Esophagus muscularis mucosa (tissue), 4 donors: ENCODE data around the gene ATP13A2. TPM values are rescaled to one million over a fixed set of nuclear protein-coding genes. Genes with fewer than 3 reads are reported as not detected.

ENCODE experiments used
- DNase-seq: peaks from one replicate; pipeline ENCODE4 v3.0.0-alpha.2; 2017; ENCODE audit errors: extremely low spot score
- H3K27ac ChIP-seq, 4 donors: fragments of 200-600 bp; sonication (generic); replicated peaks in 1 of 4; 1 replicate in 3 of 4; 2 replicates in 1 of 4; pipeline ENCODE4 v1.5.1; 2016 to 2019; ENCODE audit warnings: mild to moderate bottlenecking in 1 of 4
- H3K27me3 ChIP-seq, 4 donors: fragments of 200-600 bp; sonication (generic); one replicate each; pipeline versions ENCODE4 v1.5.1 to v1.6.0; 2016 to 2019
- H3K36me3 ChIP-seq, 4 donors: fragments of 200-600 bp; sonication (generic); one replicate each; pipeline ENCODE4 v1.5.1; 2016 to 2019
- H3K4me1 ChIP-seq, 4 donors: fragments of 200-600 bp; sonication (generic); one replicate each; pipeline ENCODE4 v1.5.1; 2016 to 2019
- H3K4me3 ChIP-seq, 4 donors: fragments of 200-600 bp; sonication (generic); 1 replicate in 2 of 4; 2 replicates in 2 of 4; pipeline ENCODE4 v1.5.1; 2016 to 2019; ENCODE audit warnings: mild to moderate bottlenecking in 4 of 4, moderate library complexity in 1 of 4
- H3K9me3 ChIP-seq, 4 donors: fragments of 200-600 bp; sonication (generic); 1 replicate in 3 of 4; 2 replicates in 1 of 4; pipeline ENCODE4 v1.5.1; 2016 to 2019
- EP300 ChIP-seq: sonication (generic); formaldehyde crosslinking; IDR thresholded peaks from one replicate; pipeline ENCODE4 v1.6.1; 2017; ENCODE audit warnings: antibody characterized with exemption
- POLR2A ChIP-seq: fragments of 450-650 bp; IDR thresholded peaks from one replicate; pipeline ENCODE4 v1.6.1; 2017; ENCODE audit warnings: antibody characterized with exemption, moderate library complexity, mild to moderate bottlenecking, low read depth
- POLR2AphosphoS5 ChIP-seq, 2 donors: sonication (generic); formaldehyde crosslinking; IDR thresholded peaks; one replicate each; pipeline ENCODE4 v1.6.1; 2017; ENCODE audit warnings: antibody characterized with exemption in 2 of 2
- WGBS: methylation state at CpG from one replicate; pipeline ENCODE4 v1.1.5; 2018; 5-methylcytosine and 5-hydroxymethylcytosine counted together
- intact Hi-C: fragments of 100-400 bp; cut with DNase I; formaldehyde crosslinking; loops from one replicate; pipeline ENCODE4 v1.15.1; 2023
- total RNA-seq, 4 donors: library from RNA; depleted of rRNA; stranded (reverse); fragments of >200 nt; gene quantifications; one replicate each; pipeline versions ENCODE4 v1.1.0 to v1.2.1, GENCODE V29; 2016
- TF ChIP-seq, protein P1 (sequence below), 3 experiments: fragments of 200-600 bp in 2 of 3; fragments of 450-650 bp in 1 of 3; sonication (generic) in 2 of 3; IDR thresholded peaks; one replicate each; pipeline ENCODE4 v1.5.1; 2017 to 2019; ENCODE audit warnings: antibody characterized with exemption in 3 of 3, mild to moderate bottlenecking in 2 of 3, moderate library complexity in 1 of 3

The ATP13A2 gene
- total RNA-seq, 4 donors from 2014 or later: 16.1 to 30.8 (median 23.2) TPM

DNA sequence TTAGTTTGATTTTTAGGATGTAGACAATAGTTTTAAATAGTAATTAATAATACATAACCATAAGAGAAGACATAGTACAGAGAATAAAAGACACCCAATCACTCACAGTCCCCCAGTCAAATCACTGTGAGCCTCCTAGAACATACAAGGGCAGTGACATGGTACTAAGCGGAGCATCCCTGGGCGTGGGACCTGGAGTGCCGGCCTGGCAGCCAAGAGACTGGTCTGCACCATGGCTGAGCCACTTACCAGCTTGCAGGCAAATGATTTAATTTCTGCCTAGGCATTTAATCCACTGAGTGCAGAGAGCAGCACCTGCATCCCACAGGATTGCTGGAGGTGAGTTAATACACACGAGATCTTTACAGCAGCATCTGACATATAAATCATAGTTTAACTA lies 21.8 kb upstream of the ATP13A2 start:
- Histone ChIP-seq H3K27ac (no peak overlapping the region), H3K9me3 (no peaks in the 10 kb centered on the region), H3K36me3 (peaks cover 44 to 83% (median 52%) of the 10 kb centered on the region in 4 donors), H3K4me3 (no peak overlapping the region), H3K4me1 (peaks cover 0 to 4% (median 0%) of the 10 kb centered on the region in 4 donors), H3K27me3 (no peaks in the 10 kb centered on the region)
- intact Hi-C loops: no loop called here
- TF ChIP-seq POLR2A: no peak
- TF ChIP-seq, protein P1, sequence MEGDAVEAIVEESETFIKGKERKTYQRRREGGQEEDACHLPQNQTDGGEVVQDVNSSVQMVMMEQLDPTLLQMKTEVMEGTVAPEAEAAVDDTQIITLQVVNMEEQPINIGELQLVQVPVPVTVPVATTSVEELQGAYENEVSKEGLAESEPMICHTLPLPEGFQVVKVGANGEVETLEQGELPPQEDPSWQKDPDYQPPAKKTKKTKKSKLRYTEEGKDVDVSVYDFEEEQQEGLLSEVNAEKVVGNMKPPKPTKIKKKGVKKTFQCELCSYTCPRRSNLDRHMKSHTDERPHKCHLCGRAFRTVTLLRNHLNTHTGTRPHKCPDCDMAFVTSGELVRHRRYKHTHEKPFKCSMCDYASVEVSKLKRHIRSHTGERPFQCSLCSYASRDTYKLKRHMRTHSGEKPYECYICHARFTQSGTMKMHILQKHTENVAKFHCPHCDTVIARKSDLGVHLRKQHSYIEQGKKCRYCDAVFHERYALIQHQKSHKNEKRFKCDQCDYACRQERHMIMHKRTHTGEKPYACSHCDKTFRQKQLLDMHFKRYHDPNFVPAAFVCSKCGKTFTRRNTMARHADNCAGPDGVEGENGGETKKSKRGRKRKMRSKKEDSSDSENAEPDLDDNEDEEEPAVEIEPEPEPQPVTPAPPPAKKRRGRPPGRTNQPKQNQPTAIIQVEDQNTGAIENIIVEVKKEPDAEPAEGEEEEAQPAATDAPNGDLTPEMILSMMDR (IDR thresholded peaks at IDR 0.05): no peak
- no peak for TF ChIP-seq POLR2AphosphoS5 (IDR thresholded peaks at IDR 0.05)
- no peak for TF ChIP-seq EP300
- DNase-seq: no peak
- WGBS: 92% methylated on average over 4 of the region's 4 CpGs

DNA sequence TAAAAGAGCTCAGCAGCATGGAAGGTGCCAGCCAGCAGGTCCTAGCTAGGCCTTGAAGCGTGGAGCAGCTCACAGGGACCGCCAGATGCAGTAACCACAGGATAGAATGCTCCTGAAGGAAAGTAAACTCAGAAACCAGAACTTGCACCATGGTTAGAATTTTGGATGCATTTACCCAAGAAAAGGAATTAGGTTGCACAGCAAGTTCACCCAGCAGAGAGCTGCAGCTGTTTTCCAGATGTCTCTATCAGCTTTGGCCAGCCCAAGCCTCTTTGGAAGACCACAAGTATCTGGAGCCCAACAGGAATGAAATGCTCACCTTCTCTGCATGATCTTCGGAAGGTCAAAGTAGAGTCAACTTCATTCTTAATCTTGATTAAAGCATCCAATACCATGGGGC lies 21.0 kb upstream of the ATP13A2 start:
- no peaks in the 10 kb centered on the region for H3K27me3 ChIP-seq
- intact Hi-C loops: no loop called here
- no peak for DNase-seq
- TF ChIP-seq POLR2AphosphoS5 (IDR thresholded peaks at IDR 0.05) (no peak), EP300 (no peak), POLR2A (no peak)
- TF ChIP-seq, protein P1 (IDR thresholded peaks at IDR 0.05): no peak
- no peak overlapping the region for H3K4me3 ChIP-seq
- H3K4me1 ChIP-seq: peaks cover 0 to 4% (median 0%) of the 10 kb centered on the region in 4 donors
- H3K36me3 ChIP-seq: peaks cover 49 to 83% (median 53%) of the 10 kb centered on the region in 4 donors
- 89% methylated on average over 3 of the region's 3 CpGs for WGBS
- no peak overlapping the region for H3K27ac ChIP-seq
- H3K9me3 ChIP-seq: no peaks in the 10 kb centered on the region

DNA sequence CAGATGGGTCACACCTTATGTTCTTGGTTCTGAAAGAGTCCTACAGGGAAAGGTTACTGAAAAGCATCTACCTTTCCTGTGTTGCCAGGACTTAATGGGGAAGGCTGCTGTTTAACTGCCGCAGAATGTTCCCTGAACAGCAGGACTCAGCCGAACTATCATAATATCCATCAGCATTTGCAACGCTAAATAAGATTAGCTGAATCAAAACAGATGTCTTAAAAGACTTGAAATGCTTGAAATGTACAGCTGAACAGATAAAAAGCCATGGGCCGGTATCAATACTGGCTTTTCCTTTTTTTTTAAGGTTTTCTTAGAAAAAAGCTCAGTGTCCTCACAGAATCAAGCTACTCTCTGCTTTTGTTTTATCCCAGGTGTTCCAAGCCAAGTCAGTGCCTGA lies 19.7 kb upstream of the ATP13A2 start:
- Histone ChIP-seq H3K27ac (no peak overlapping the region), H3K36me3 (peaks cover 56 to 85% (median 61%) of the 10 kb centered on the region in 4 donors), H3K27me3 (no peaks in the 10 kb centered on the region), H3K9me3 (no peaks in the 10 kb centered on the region), H3K4me1 (peaks cover 0 to 4% (median 0%) of the 10 kb centered on the region in 4 donors), H3K4me3 (no peak overlapping the region)
- 76% methylated on average over 4 of the region's 4 CpGs for WGBS
- no peak for TF ChIP-seq POLR2A
- TF ChIP-seq EP300: no peak
- no peak for TF ChIP-seq POLR2AphosphoS5 (IDR thresholded peaks at IDR 0.05)
- TF ChIP-seq, protein P1 (IDR thresholded peaks at IDR 0.05): no peak
- DNase-seq: no peak
- intact Hi-C loops: no loop called here

DNA sequence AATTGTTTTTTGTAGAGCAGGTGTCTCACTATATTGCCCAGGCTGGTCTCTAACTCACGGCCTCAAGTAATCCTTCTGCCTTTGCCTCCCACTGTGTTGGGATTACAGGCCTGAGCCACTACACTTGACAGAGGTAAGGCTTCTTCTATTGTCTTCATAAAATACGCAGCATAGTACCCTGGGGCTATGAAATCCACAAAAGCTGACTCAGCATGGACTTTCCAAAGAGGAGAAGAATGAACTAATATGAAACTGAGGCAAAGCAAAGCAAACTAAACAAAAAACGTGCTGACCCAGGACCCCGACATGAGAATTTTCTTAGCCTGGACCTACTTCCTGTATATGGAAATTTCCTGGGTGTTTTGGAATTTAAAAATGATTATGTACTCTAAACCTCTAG lies 18.5 kb upstream of the ATP13A2 start:
- H3K4me1 ChIP-seq: peaks cover 0 to 4% (median 0%) of the 10 kb centered on the region in 4 donors
- peaks cover 64 to 92% (median 70%) of the 10 kb centered on the region in 4 donors for H3K36me3 ChIP-seq
- no peak for TF ChIP-seq POLR2A
- no peak for TF ChIP-seq EP300
- no peak for TF ChIP-seq POLR2AphosphoS5 (IDR thresholded peaks at IDR 0.05)
- TF ChIP-seq, protein P1 (IDR thresholded peaks at IDR 0.05): no peak
- H3K27me3 ChIP-seq: no peaks in the 10 kb centered on the region
- 75% methylated on average over 4 of the region's 4 CpGs for WGBS
- H3K9me3 ChIP-seq: no peaks in the 10 kb centered on the region
- H3K4me3 ChIP-seq: no peak overlapping the region
- intact Hi-C loops: no loop called here
- DNase-seq: no peak
- no peak overlapping the region for H3K27ac ChIP-seq

DNA sequence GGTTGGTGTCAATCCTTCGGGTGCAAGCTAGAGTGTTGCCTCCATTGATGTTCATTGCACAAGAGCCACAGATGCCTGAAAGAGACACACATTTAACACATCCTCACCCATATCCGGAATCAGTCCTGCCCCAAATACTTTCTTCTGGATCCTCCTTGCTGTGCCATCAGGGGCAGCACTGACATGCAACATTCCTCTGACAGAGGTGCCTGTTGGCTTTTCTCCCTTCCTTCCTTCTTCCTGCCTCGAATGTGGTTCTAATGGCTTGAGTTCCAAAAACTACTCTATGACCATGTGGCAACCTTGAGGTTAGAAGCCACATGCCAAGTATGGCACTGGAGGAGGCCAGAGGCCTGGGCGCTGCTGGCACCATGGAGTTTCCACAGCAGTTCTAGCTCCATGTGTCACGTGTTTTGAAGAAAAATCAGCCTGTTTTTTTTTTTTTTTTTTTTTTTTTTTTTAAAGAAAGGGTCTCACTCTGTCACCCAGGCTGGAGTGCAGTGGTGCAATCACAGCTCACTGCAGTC lies 17.0 kb upstream of the ATP13A2 start:
- no peak for DNase-seq
- Histone ChIP-seq H3K27ac (no peak overlapping the region), H3K9me3 (no peaks in the 10 kb centered on the region), H3K36me3 (peaks cover 73 to 100% (median 83%) of the 10 kb centered on the region in 4 donors), H3K4me3 (no peak overlapping the region), H3K4me1 (no peaks in the 10 kb centered on the region), H3K27me3 (no peaks in the 10 kb centered on the region)
- intact Hi-C loops: no loop called here
- WGBS: 68% methylated on average over 5 of the region's 5 CpGs
- TF ChIP-seq POLR2AphosphoS5 (IDR thresholded peaks at IDR 0.05): no peak
- TF ChIP-seq EP300: no peak
- TF ChIP-seq, protein P1 (IDR thresholded peaks at IDR 0.05): no peak
- TF ChIP-seq POLR2A: no peak
